Colon (tissue), 2 donors: Measurements from ENCODE around the gene OR5D14.

Source experiments
- FAIRE-seq: peaks from 2 replicates; lab custom pipeline; 2012; peaks lifted over from hg19 to GRCh38; lab: Jason Lieb, UNC
- donor health status: control.
- donor health status: control.

OR5D14 gene

DNA sequence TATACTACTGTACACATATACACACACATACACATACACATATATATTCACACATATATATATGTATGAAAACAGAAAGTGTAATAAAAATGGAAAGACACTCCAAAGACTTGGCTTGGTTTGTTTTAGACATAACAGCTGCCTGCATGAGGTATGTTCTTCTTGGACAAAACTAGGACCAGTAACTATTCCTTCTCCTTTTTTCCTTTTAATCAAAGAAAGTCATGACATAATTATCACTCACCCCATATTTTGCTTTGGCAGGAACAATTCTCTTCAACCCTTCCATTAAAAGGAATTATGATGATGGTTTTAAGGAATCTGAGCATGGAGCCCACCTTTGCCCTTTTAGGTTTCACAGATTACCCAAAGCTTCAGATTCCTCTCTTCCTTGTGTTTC, at the start of gene OR5D14:
Gene OR5D14, plus strand, starts transcription at position 301 of the 400 bp plus-strand sequence. Its CDS starts 0 bp downstream, at position 301.
- FAIRE-seq: no peak

- no peak for FAIRE-seq
Measured at GRCh38 chr11:55773138-55773537, 22.2 kb upstream of the OR5D14 start, which contains the start of gene OR5D13. TSS of gene OR5D13 (plus strand) at chr11:55773438. CDS start at chr11:55773438, 0 bp downstream.

DNA sequence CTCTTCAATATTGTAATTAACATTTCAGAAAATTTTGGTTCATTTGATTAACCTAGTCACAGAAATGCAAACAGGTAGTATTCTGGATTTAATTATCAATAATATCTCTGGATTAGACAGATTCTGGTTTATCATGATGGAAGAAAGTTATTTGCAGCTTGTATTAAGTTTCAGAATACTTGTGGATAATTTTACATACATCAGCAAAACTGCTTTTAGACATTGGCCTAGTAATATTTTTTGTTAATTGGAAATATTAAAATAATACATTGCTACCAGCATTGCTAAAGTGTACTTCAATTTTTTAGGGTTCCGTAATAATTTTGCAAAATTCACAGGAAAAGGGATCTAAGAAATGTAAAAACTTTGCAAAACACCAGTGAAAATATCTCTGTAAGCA, 3.8 kb upstream of the OR5D14 start:
- FAIRE-seq: no peak

GRCh38 chr11:55793321-55793720, 2.0 kb upstream of the OR5D14 start:
- no peak for FAIRE-seq

DNA sequence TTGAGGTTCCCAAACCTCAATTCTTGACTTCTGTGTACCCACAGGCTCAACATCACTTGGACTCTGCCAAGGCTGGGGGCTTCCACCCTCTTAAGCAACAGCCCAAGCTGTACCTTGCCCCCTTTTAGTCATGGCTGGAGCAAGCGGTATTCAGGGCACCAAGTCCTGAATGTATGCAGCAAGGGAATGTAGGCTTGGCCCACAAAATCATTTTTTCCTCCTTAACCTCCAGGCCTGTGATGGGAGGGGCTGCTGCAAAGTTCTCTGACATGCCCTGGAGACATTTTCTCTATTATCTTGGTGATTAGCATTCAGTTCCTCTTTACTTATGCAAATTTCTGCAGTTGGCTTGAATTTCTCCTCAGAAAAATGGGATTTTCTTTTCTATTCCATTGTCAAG, 10.9 kb downstream of the OR5D14 start:
- FAIRE-seq: no peak

- FAIRE-seq: no peak
Measured at GRCh38 chr11:55811067-55811466, 15.7 kb downstream of the OR5D14 start, which contains the start of gene OR5L1. TSS of gene OR5L1 (plus strand) at chr11:55811367. CDS start at chr11:55811467, 100 bp downstream.

DNA sequence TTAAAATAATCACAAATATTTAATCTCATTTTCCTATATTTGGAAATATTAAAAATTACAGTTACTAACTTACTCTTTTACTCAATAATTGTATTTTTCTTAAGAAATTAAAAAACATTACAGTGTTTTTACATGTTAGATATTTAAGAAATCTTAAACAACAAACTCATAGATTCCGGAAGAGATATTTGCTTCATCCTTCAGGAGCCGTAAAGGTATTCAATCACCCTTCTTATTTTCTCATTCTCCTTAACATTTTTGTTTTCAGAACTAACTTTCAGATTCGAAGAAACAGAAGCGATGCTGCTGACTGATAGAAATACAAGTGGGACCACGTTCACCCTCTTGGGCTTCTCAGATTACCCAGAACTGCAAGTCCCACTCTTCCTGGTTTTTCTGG, 24.0 kb downstream of the OR5D14 start, which contains the start of gene OR5D18:
Gene OR5D18, plus strand, starts transcription at position 301 of the 400 bp plus-strand sequence. Its CDS starts 0 bp downstream, at position 301.
- FAIRE-seq: no peak

- FAIRE-seq: no peak
Measured at GRCh38 chr11:55826919-55827318, 31.6 kb downstream of the OR5D14 start, which contains the start of gene OR5L2. TSS of gene OR5L2 (plus strand) at chr11:55827219. CDS start at chr11:55827219, 0 bp downstream.

GRCh38 chr11:55838452-55838851, 43.1 kb downstream of the OR5D14 start, which contains the start of gene OR5D16:
TSS of gene OR5D16 (plus strand) at chr11:55838752. CDS start at chr11:55838752, 0 bp downstream.
- FAIRE-seq: no peak
